ENCODE data around the gene PCSK6.

DNA sequence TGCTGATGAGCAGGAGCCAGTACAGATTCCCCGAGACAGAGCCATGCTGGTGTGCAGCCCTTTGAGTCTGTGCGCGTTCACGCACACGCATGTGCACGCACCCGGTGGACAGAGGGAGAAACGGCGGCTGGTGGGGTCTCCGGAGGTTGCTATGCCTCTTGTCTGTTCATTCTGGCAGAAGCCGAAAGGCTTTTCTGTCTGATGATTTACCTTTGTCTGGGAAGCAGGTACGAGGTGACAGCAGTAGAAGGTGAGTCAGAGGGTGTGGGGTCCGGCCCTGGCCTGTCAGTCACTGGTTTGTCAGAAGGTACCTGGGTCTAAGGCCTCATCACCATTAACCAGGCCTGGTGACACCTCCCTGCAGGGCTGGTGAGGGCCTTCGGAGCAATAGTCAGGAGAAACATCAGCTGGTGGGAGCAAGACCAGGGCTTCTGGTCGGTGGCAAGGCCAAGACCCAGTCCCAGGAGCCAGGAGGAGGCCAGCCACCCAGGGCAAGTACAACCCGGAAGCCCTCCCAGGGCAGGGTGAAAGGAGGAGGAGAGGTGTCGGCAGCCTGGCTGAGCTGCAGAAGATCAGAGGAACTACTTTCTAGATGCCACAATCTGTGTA is 7.5 kb downstream of the PCSK6 start:
- TF ChIP-seq CTBP1 (IDR thresholded peaks at IDR 0.05; ENCODE audit: borderline replicate concordance): no peak
- TF ChIP-seq FOXA1 (IDR thresholded peaks at IDR 0.05): no peak
- TF ChIP-seq LEF1 (IDR thresholded peaks at IDR 0.05; ENCODE audit: borderline replicate concordance): no peak
- no peak for TF ChIP-seq BHLHE40 (IDR thresholded peaks at IDR 0.05; ENCODE audit: borderline replicate concordance)
- no peak for TF ChIP-seq ELF4 (IDR thresholded peaks at IDR 0.05)
- no peak for TF ChIP-seq ARNT (IDR thresholded peaks at IDR 0.05)
- TF ChIP-seq, protein P1, sequence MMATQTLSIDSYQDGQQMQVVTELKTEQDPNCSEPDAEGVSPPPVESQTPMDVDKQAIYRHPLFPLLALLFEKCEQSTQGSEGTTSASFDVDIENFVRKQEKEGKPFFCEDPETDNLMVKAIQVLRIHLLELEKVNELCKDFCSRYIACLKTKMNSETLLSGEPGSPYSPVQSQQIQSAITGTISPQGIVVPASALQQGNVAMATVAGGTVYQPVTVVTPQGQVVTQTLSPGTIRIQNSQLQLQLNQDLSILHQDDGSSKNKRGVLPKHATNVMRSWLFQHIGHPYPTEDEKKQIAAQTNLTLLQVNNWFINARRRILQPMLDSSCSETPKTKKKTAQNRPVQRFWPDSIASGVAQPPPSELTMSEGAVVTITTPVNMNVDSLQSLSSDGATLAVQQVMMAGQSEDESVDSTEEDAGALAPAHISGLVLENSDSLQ (IDR thresholded peaks at IDR 0.05): no peak
- TF ChIP-seq ZNF384 (IDR thresholded peaks at IDR 0.05): no peak
- TF ChIP-seq HDGF (IDR thresholded peaks at IDR 0.05; ENCODE audit: borderline replicate concordance): no peak
- no peak for TF ChIP-seq FOXK2 (IDR thresholded peaks at IDR 0.05)
- no peak for TF ChIP-seq SUZ12 (IDR thresholded peaks at IDR 0.05)
- TF ChIP-seq SP1 (IDR thresholded peaks at IDR 0.05): no peak
- no peak for TF ChIP-seq TARDBP (IDR thresholded peaks at IDR 0.05)
